ENCODE results near the gene GUK1.

DNA sequence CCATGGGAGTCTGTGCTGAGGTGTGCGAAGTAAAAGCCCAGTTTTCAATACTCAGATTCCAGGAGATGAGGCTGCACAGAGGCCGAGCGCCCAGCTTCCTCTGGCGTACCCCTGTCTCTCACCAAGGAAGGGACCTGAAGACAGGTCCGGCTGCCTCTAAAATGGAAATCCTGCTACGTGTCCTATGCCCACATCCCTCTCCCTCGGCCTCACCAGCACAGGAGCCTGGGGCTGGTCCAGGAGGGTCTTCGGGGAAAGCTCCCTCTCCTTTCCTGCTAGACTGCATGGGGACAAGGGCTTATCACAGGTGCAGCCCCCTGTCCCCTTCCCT, 31.4 kb upstream of the GUK1 start:
- TF ChIP-seq POLR2A (IDR thresholded peaks at IDR 0.05) = no peak
- TF ChIP-seq, protein P1, sequence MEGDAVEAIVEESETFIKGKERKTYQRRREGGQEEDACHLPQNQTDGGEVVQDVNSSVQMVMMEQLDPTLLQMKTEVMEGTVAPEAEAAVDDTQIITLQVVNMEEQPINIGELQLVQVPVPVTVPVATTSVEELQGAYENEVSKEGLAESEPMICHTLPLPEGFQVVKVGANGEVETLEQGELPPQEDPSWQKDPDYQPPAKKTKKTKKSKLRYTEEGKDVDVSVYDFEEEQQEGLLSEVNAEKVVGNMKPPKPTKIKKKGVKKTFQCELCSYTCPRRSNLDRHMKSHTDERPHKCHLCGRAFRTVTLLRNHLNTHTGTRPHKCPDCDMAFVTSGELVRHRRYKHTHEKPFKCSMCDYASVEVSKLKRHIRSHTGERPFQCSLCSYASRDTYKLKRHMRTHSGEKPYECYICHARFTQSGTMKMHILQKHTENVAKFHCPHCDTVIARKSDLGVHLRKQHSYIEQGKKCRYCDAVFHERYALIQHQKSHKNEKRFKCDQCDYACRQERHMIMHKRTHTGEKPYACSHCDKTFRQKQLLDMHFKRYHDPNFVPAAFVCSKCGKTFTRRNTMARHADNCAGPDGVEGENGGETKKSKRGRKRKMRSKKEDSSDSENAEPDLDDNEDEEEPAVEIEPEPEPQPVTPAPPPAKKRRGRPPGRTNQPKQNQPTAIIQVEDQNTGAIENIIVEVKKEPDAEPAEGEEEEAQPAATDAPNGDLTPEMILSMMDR (IDR thresholded peaks at IDR 0.05) = no peak

All from uterus (tissue), 2 donors.